NCI-H146 (cell line): ENCODE data around the gene NT5C3B.
"Not testable (repeated sequence)": the region's sequence is repeated elsewhere in the genome, so short reads cannot be mapped to it uniquely, and the experiment has no call there.

Experiments used
- DNase-seq: peaks from one replicate; lab custom pipeline; 2025; lab: John Stamatoyannopoulos, UW

Gene NT5C3B

DNA sequence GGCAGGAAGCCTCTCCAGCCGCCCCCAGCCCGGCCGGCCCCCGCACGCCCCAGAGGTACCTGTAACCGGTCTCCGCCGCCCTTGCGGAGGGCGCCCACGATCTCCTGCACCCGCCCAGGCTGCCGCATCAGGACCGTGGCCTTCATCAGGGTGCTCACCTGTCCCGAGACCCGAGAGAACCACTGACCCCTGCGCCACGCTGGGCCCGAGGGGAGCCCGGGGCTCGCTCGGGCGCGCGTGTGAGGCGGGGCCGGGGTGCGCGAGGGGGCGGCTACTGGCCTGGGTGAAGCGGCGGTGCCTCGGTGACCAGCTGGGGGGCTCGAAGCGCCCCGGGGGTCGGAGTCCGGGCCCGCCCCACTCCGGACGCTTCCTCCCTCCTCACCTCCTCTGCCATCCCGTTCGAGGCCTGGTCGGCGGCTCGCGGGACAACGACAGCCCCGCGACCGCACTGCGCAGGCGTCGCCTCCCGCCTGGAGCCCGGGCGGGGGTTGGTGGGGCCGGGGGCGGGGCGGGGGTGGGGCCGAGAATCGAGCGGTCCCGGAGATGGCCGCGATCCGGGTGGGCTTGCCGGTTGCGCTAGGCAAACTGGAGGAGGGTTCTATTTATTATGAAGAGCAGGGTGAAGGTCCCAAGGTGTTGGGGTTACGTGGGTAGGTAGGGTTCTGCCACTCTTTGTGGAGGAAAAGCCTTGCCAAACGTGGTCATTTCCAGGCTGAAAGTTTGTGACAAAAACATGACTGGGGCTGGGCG, at the start of gene NT5C3B:
Gene NT5C3B, minus strand, starts transcription at position 433 of the 750 bp plus-strand sequence. Its CDS starts 39 bp downstream, at position 394.
- DNase-seq, result peak; percentile 53

GRCh38 chr17:41885733-41886132, 49.7 kb upstream of the NT5C3B start:
- DNase-seq, result no peak

- DNase-seq, result no peak
Measured at GRCh38 chr17:41882756-41883155, 46.7 kb upstream of the NT5C3B start.

DNA sequence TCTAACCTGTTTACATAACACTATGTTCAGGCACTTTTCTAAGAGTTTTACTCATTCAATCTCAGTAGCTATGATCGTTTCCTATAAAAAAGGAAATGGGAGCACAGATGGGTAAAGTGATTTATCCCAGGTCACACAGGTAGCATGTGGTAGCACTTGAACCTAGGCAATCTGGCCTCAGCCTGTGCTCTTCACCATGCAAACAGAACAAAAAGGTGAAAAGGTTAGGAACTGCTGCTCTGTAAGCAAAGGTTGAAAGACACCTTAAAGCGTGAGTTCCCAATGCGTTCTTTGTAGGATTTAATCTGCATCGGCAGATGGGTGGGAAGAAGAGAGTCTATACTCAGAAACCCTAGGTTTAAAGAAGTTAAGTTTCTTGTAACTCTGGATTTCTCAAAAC, 44.1 kb upstream of the NT5C3B start:
- no peak for DNase-seq

DNA sequence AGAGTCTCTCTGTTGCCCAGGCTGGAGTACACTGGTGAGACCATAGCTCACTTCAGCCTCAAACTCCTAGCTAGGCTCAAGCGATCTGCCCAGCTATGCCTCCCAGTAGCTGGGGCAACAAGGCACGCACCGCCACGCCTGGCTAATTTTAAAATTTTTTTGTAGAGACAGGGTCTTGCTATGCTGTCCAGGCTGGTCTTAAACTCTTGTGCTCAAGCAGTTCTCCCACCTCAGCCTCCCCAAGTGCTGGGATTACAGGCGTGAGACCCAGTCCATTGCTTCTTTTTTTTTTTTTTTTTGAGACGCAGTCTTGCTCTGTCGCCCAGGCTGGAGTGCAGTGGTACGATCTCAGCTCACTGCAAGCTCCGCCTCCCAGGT, 38.2 kb upstream of the NT5C3B start:
- not testable (repeated sequence) for DNase-seq

DNA sequence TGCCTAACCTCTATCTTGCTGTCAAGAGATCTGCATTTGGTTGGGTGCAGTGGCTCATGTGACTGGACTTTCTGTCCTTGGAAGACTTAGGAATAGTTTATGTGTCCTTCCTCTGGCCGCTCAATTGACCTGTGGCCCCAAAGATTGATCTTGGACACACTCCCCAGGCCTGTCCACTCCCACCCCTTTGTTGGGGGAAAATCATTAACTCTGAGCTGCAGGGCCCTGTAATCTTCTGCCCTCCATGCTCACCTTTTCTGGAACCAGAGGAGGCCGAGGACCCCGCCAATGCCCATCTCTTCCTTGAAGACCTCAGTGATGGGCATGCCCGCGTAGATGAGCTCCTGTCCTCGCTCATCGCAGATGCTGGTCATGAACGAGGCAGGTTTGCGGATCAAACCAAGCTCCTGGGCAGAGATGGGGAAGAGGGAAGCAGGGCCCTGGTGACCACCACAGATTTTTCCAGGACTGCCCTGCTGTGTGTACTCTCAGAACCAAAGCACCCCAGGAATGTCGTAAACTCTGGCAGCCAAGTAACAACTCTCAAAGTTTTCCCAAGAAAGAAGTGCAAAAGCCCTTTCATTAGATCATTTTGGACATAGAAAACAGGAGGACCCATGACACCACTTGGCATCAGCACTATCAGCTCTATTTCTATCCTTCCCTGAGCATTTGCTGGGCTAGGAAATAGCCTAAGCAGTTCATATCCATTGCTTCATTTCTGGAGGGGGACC, 37.7 kb upstream of the NT5C3B start:
- DNase-seq, result no peak

GRCh38 chr17:41871789-41872188, 35.8 kb upstream of the NT5C3B start:
- DNase-seq, result no peak

GRCh38 chr17:41870627-41871026, 34.6 kb upstream of the NT5C3B start:
- no peak for DNase-seq

- DNase-seq, result no peak
Measured at GRCh38 chr17:41870097-41870496, 34.1 kb upstream of the NT5C3B start.

DNA sequence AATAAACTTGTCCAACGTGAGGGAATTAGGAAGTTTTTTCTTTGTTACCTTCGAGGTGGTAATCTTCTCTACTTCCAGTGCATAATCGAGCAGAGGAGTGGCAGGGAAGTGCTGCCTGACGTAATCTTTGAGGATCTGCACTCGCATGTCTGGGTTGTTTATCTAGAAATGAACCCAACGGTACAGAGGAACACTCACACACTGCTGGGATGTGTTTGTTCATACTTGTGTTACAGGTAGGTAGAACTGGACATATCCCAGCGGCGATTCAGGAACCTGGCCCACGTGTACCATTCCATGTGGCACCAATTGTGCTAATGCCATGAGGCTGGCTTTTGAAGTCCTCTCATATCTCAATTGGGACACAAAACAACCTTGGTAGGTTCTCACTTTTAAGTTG, 33.4 kb upstream of the NT5C3B start:
- no peak for DNase-seq

DNA sequence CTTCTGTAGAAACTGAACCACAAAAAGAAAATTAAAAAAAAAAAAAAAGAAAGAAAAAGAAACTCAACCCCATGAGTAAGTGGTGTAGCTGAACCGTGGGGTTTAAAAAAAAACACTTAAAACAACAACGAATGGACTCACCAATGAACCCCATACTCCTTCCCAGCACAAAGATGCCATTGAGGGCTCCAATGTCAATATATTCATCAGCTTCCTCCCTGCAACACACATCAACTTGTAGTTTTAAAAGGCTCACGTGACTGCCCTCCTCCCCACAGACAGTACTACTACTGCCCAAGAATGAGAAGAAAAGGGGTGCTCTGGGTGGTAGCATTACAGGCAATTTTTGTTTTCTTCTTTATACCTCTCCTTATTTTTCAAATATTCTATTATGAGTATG, 32.5 kb upstream of the NT5C3B start:
- DNase-seq, result no peak

DNA sequence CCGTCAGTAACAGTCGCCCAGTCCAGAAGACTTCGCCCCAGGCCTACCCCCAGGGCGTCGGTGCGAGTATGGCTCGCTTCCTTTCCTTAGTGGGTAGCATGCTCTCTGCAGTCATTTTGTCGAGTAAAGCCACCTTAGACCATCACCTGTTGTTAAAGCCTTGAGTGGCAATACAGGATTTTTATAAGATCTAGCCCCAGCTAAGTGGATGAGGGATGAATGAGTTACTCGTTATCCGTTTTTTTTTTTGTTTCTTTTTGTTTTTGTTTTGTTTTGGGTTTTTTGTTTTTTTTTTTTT, 29.5 kb upstream of the NT5C3B start:
- no peak for DNase-seq

DNA sequence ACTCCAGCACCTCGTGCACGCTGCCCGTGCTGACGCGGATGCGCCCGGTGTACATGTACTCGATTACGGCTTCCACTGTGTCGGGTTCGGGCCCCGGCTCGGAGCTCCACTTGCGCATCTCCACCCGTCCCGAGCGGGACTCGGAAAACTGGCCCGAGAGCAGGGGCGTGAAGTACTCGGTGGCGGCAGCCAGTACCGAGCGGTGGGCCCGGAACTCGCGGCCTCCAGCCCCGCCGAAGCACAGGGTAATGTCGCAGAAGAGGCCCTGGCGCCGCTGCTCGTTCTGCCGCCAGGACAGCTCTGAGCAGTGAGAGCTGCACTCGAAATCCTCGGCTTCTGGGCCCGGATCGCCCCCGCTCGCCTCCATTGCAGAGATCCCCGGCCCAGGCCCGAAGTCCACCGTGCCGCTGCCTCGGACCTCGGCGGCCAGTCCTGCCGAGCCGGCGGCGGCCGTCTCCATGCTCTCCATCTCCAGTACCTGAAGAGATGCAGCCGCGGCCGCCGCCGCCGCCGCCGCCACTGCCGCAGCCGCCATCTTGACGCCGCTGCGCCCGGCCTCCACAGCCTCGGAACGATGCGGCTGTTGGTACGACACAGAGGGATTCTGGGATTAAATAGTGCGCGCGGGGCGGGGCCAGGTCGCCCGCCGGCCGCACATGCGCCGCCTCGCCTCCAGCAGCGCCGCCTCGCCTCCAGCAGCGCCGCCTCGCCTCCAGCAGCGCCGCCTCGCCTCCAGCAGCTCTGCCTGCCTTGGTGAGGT, 29.0 kb upstream of the NT5C3B start, which contains the start of gene KLHL11:
Gene KLHL11, minus strand, starts transcription at position 588 of the 760 bp plus-strand sequence. Its CDS starts 53 bp downstream, at position 535.
- DNase-seq, result peak; percentile 89

DNA sequence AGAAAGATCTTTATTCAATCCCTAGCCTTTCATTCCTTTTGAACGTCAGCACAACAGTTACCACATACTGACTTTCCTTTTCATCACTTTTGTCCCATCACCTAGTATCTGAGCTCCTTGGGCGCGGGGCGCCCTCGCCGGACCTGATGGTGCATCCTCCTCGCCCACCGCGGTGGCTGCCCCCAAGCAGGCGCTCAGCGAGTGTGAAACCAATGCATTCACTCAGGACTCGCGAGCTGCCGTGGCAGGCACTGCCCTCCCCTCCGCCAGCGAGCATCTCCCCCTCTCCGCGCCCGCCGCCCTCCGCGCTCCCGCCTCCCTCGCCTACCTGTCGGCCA, 28.4 kb upstream of the NT5C3B start:
- DNase-seq, result no peak

GRCh38 chr17:41863074-41863848, 27.2 kb upstream of the NT5C3B start:
- DNase-seq, result no peak

DNA sequence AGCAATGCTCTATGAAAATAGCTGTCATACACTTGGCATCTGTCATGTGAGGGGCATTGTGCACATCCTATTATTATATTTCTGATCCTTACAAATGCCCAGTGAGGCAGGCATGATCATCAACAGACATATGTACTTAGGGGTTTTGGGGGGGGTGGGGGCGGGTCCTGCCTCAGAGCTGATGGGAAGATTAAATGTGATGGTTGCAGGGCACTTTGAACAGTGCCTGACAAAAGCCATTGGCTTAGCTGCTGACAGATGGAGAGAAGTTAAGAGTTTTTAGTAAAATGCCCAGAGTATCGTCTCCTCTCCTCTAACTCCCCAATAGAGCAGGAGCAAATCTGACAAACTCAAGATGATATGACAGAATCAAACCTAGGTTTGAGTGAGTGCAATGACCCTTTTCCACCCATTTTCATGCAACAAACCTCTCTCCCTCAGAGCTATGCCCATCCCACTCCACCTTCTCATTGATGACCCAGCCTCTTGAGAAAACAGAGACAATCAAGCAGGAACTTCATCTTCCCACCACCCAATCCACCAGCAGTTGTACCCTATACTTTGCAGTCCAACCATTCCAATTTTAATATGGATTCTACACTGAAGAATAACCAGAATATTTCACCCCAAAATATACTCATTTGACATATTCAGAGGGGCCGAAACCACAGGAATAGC, 24.4 kb upstream of the NT5C3B start:
- DNase-seq, result no peak

DNA sequence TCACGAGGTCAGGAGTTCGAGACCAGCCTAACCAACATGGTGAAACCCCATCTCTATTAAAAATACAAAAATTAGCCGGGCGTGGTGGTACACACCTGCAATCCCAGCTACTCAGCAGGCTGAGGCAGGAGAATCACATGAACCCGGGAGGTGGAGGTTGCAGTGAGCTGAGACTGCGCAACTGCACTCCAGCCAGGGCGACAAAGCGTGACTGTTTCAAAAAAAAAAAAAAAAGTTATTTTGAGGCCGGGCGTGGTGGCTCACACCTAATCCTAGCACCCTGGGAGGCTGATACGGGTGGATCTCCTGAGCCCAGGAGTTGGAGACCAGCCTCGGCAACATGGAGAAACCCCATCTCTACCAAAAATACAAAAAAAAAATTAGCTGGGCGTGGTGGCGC, 15.3 kb upstream of the NT5C3B start:
- DNase-seq, result not testable (repeated sequence)

DNA sequence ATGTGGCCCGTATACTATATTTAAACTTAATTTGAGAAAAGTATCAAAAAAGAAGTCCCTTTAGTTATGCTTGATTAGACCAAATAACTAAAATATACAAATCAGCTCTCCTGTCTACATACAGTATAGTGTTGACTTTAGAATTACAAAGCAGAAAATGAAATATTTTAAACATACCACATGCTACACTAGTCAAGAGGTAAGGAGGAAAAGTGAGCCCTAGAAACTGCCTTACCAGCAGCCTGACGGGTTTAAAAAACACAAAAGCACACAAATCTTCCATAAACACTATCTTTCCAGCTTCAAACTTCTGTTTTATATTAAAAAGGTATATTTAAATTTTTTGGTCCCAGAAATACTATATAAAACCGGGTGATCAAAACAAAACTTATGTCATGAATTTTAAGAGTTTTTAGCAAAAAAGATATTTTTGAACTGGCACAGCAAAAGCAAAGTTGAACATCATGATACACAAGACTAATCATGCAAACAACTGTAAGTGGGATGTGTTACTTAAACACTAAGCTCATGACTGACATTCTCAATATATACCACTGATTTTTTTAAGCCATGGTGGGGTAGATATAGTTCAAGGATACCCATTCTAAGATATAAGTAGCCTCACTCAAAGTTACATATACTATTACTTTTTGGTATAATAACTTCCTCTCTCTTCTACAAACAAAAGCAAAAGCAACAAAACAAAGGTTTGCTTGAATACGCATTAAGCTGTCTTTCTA, 13.4 kb upstream of the NT5C3B start:
- no peak for DNase-seq

DNA sequence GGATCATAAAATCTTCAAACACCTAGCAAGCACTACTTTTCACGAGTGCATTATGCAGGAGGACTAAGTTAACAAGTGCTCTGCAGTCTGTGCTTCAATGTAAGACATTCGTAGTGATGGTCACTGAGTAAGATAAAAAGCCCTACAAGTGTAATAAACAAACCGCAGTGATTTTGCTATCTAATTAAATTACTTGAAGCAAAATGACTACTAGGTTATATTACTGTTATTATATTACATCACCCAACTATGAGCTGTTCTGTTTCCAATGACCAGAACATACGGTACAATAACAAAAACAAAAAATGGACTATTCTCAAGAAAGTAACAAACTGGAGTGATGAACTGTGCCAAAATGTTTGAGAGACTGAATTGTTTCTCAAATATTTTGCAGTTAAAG, 12.8 kb upstream of the NT5C3B start:
- no peak for DNase-seq

DNA sequence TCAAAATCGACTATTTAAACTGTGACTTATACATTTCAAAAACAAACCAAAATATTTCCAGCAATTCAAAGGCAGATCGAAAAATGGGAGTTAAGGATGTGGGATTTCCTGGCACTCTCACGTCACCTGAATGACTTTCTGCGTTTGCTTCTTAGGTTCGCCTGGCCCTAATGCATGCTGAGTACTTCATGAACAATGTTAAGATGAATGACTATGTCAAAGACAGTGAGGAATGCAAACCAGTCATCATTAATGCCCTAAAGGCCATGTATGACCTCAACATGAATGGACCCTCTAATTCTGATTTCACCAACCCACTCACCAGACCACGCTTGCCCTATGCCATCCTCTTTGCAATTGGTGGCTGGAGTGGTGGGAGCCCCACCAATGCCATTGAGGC, 8.9 kb upstream of the NT5C3B start:
- no peak for DNase-seq

DNA sequence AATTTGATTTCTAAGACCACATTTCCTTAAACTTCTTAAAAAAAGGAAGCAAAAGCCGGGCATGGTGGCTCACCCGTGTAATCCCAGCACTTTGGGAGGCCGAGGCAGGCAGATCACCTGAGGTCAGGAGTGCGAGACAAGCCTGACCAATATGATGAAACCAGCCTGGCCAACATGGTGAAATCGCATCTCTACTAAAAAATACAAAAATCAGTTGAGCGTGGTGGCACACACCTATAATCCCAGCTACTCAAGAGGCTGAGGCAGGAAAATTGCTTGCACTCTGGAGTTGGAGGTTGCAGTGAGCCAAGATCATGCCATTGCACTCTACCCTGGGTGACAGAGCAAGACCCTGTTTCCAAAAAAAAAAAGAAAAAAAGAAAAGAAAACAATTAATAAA, 4.7 kb upstream of the NT5C3B start:
- DNase-seq, result not testable (repeated sequence)
